GM19324 (cell line): ENCODE results near the gene TMEM235.
"Not testable (repeated sequence)": the region's sequence is repeated elsewhere in the genome, so short reads cannot be mapped to it uniquely, and the experiment has no call there.

Source experiments
- ATAC-seq: cut with Tn5 transposase; IDR thresholded peaks from one replicate; pipeline ENCODE4 v1.9.1; 2021; ENCODE audit warnings: mild to moderate bottlenecking, moderate library complexity; ENCODE audit not compliant: unreplicated experiment, low FRiP score

The TMEM235 gene

GRCh38 chr17:78214706-78215061 lies 16.7 kb upstream of the TMEM235 start:
- no peak for ATAC-seq

DNA sequence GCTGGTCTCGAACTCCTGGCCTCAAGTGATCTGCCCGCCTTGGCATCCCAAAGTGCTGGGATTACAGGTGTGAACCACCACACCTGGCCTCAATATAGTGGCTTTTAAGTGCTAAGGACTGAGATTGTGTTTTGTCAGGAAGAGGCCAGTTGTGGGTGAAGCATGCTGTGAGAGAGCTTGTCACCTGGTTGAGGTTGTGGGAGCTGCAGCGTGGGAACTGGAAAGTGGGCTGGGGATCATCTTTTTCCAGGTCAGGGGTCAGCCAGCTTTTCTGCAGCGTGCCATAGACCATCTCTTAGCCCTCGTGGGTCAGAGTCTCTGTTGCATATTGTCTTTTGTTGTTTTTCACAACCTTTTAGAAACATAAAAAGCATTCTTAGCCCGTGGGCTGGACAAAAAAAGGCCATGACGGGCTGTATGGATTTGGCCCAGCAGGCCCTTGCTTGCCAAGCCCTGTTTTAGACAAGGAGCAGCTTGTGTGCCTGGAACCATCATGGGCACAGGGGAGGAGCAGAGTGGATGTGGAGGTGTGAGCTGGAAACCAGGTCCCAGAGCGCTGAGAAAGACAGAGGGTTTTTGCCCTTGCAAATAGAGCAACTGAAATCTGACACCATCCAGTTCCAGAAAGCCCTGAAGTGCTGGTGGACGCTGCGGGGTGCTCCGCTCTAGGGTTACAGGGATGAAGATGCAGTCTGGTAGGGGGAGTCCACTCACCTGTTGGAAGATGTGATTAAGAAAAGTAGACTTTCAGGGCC lies 11.9 kb upstream of the TMEM235 start:
- ATAC-seq = no peak

GRCh38 chr17:78223061-78223460 lies 8.4 kb upstream of the TMEM235 start:
- no peak for ATAC-seq

DNA sequence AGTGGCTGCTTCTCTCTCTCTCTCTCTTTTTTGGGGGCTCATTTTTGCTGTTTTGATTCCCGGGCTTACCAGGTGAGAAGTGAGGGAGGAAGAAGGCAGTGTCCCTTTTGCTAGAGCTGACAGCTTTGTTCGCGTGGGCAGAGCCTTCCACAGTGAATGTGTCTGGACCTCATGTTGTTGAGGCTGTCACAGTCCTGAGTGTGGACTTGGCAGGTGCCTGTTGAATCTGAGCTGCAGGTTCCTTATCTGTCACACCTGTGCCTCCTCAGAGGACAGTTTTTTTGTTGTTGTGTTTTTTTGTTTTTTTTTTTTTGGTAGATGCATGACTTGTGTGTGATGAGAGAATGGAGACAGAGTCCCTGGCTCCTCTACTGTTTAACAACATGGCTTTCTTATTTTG lies 7.7 kb upstream of the TMEM235 start:
- ATAC-seq = no peak

GRCh38 chr17:78224231-78225087 lies 7.0 kb upstream of the TMEM235 start:
- ATAC-seq = no peak

DNA sequence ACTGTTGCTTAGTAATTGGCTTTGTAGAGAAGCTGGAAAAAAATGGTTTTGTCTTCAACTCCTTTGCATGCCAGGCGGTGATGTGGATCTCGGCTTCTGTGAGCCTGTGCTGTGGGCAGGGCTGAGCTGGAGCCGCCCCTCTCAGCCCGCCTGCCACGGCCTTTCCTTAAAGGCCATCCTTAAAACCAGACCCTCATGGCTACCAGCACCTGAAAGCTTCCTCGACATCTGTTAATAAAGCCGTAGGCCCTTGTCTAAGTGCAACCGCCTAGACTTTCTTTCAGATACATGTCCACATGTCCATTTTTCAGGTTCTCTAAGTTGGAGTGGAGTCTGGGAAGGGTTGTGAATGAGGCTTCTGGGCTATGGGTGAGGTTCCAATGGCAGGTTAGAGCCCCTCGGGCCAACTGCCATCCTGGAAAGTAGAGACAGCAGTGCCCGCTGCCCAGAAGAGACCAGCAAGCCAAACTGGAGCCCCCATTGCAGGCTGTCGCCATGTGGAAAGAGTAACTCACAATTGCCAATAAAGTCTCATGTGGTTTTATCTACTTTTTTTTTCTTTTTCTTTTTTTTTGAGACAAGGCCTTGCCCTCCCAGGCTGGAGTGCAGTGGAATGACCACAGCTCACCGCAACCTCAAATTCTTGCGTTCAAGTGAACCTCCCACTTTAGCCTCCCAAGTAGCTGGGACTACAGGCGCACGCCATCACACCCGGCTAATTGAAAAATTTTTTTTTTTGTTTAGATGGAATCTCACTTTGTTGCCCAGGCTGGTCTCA lies 6.2 kb upstream of the TMEM235 start:
- ATAC-seq = no peak

GRCh38 chr17:78226055-78226758 lies 5.2 kb upstream of the TMEM235 start:
- ATAC-seq = no peak

DNA sequence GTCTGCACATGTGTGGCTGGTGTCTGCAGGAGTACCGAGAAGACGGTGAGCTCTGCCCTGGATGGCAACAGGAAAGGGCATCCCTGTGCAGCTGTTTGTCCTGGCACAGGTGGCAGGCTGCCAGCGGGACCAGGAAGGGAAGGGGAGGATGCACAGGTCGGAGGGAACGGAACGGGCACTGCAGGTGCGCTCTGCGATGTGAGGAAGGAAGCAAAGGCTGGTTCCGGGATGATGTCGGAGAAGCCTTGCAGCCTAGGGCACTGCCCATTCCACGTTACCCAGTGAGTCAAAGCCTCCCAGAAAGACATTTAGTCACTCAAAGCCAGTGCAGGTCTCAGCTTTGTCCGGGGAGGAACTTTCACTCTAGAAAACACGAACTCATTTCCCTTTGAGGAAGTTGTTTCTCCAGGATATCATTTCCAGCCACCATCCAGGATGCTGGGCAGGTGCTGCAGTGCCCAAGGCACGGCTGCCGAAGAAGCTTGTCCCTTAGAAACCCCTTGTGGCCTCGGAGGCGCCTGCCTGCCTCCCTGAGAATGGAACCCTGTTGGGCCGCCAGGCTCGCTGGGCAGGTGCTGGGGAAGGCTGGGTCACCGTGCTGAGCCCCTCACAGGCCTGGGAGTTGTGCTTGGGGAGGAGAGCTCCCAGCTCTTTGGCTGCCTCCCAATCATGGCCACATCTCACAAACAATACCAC lies 4.5 kb upstream of the TMEM235 start:
- no peak for ATAC-seq

GRCh38 chr17:78227455-78227916 lies 3.9 kb upstream of the TMEM235 start:
- ATAC-seq = no peak

DNA sequence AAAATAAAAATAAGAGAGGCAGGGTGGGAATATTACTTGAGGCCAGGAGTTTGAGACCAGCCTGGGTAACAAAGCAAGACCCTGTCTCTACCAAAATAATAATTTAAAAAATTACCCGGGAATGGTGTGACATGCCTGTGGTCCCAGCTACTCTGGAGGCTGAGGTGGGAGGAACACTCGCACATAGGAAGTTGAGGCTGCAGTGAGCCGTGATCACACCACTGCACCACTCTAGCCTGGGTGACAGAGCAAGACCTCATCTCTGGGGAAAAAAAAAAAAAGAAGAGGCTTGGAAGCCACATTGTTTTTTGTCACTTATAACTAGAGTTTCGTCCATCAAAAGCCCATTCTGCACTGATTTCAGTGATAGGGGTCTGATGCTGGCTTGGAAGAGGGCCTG lies 3.3 kb upstream of the TMEM235 start:
- ATAC-seq = no peak

DNA sequence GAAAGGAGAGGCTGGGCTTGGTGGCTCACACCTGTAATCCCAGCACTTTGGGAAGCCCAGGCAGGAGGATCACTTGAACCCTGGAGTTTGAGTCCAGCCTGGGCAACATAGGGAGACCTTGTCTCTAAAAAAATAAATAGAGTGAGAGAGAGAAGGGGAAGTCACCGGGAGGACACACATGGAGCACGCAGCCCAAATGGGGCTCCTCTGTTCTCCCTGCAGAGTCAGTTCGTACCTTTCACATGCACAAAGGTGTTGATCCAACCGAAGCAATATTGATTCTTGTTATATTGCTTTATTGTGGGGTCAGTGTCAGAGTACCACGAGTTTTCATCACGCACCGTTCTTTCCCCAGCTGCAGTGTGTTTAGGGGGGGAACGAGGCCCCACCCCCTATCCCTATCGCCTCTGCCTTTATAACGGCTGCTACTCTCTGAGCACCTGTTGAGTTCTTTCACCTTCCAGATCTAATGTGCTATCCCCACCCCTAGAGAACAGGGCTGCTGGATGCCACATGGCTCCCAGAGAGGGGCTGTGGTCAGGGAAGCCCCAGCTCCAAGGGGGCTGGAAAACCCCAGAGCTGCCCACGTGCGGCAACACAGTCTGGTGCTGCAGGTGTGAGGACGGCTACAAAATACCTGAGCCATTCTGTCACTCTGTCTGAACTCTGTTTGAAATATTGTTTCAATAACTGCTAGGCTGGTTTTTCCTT lies 1.0 kb upstream of the TMEM235 start:
- ATAC-seq = no peak

GRCh38 chr17:78231991-78232858 lies 794 bp downstream of the TMEM235 start:
- ATAC-seq = no peak

- no peak for ATAC-seq
Measured at GRCh38 chr17:78232859-78233173, 1.4 kb downstream of the TMEM235 start.

- no peak for ATAC-seq
Measured at GRCh38 chr17:78233678-78234077, 2.2 kb downstream of the TMEM235 start.

GRCh38 chr17:78234261-78234865 lies 2.9 kb downstream of the TMEM235 start:
- ATAC-seq = no peak

- not testable (repeated sequence) for ATAC-seq
Measured at GRCh38 chr17:78235022-78235421, 3.6 kb downstream of the TMEM235 start.

GRCh38 chr17:78235885-78236284 lies 4.5 kb downstream of the TMEM235 start:
- ATAC-seq = no peak
